Colonic mucosa (tissue), 4 donors: ENCODE data around the gene SETBP1. TPM values are rescaled to one million over a fixed set of nuclear protein-coding genes. Genes with fewer than 3 reads are reported as not detected.
A peak's percentile ranks its signal among the peaks of the same experiment; 100 is the strongest.

ENCODE experiments used
- DNase-seq: peaks from one replicate; pipeline ENCODE4 v3.0.0-alpha.2; 2020
- H3K27ac ChIP-seq: fragments of 200-600 bp; one replicate; pipeline ENCODE4 v1.8.0; 2021
- H3K27me3 ChIP-seq: fragments of 200-600 bp; one replicate; pipeline ENCODE4 v1.8.0; 2021
- H3K36me3 ChIP-seq: fragments of 200-600 bp; one replicate; pipeline ENCODE4 v1.8.0; 2021
- H3K4me1 ChIP-seq: fragments of 200-600 bp; one replicate; pipeline ENCODE4 v1.8.0; 2021; ENCODE audit warnings: mild to moderate bottlenecking
- H3K4me3 ChIP-seq: fragments of 200-600 bp; one replicate; pipeline ENCODE4 v1.8.0; 2021
- H3K9ac ChIP-seq, 2 donors: one replicate each; pipeline ENCODE4 v1.7.0; 2013; ENCODE audit warnings: control low read depth in 2 of 2, low read depth in 2 of 2, low read length in 2 of 2
- H3K9me3 ChIP-seq: fragments of 200-600 bp; one replicate; pipeline ENCODE4 v1.8.0; 2021
- intact Hi-C: fragments of 100-400 bp; cut with DNase I; formaldehyde crosslinking; loops from one replicate; pipeline ENCODE4 v1.14.1; 2022
- total RNA-seq, 2 donors: library from RNA; stranded (reverse); fragmentation: NEBNext Ultra II Directional in 1 of 2; extraction: Animal tissue kit (Norgen Biotek cat#: 25700) in 1 of 2; gene quantifications; one replicate each; pipeline ENCODE4 v1.2.1, GENCODE V29; 2021
- TF ChIP-seq, protein P1 (sequence below): fragments of 200-600 bp; IDR thresholded peaks from one replicate; pipeline ENCODE4 v1.8.0; 2022; ENCODE audit warnings: antibody characterized with exemption, mild to moderate bottlenecking
- donor health status: healthy.
- donor health status: DM: no; HTN: no; CAD: no.
- donor health status: DM: no; HTN: no; CAD: no.

SETBP1 gene
- total RNA-seq, 2 donors from 2014 or later: 9.6 to 11.8 TPM

DNA sequence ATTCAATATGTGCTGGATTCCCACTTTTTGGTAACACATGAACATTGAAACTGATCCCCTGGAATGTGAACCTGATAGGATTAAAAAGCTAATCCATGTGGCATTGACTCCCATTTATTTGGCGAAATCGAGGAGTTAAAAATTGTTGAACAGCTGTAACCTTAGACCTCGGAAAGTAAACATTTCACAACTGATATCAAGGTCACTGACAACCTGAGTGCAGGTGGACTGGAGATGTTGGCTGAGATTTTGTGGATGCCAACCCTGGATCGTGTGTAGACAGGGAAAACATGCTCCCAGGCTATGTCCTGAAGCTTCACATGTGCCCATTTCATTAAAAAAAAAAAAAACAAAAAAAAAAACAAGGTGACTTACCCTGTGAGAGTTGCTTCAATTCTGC is 204.8 kb downstream of the SETBP1 start:
- TF ChIP-seq, protein P1, sequence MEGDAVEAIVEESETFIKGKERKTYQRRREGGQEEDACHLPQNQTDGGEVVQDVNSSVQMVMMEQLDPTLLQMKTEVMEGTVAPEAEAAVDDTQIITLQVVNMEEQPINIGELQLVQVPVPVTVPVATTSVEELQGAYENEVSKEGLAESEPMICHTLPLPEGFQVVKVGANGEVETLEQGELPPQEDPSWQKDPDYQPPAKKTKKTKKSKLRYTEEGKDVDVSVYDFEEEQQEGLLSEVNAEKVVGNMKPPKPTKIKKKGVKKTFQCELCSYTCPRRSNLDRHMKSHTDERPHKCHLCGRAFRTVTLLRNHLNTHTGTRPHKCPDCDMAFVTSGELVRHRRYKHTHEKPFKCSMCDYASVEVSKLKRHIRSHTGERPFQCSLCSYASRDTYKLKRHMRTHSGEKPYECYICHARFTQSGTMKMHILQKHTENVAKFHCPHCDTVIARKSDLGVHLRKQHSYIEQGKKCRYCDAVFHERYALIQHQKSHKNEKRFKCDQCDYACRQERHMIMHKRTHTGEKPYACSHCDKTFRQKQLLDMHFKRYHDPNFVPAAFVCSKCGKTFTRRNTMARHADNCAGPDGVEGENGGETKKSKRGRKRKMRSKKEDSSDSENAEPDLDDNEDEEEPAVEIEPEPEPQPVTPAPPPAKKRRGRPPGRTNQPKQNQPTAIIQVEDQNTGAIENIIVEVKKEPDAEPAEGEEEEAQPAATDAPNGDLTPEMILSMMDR: no peak
- no peak overlapping the region for H3K27ac ChIP-seq
- intact Hi-C loops: loop anchor here (5.0 kb wide), 1 partner anchor 193 kb away; no protein-coding TSS in a partner anchor
- no peak overlapping the region for H3K4me3 ChIP-seq
- no peaks in the 10 kb centered on the region for H3K9me3 ChIP-seq
- no peak overlapping the region for H3K9ac ChIP-seq
- no peaks in the 10 kb centered on the region for H3K36me3 ChIP-seq
- no peak for DNase-seq
- no peaks in the 10 kb centered on the region for H3K27me3 ChIP-seq
- H3K4me1 ChIP-seq: no peaks in the 10 kb centered on the region

DNA sequence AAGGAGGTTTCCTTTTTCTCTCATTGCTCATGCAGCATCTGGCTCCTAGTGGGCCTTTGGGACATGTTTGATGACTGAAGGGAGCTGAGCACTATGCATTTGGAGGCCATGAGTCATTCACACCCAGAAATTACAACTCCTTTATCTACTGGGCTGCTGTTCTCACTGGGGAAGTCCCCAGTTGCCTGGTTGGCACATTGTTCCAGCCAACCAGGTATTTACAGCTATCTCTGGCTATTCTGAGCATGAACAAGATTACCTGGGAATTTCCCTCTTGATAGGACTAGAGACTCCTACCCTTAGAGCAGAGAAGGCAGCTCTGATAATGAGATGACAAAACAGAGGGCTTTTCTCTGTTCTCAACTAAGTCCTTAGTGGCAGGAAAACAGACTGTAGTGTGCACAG is 206.5 kb downstream of the SETBP1 start:
- Histone ChIP-seq H3K27me3 (no peaks in the 10 kb centered on the region), H3K27ac (no peak overlapping the region), H3K36me3 (no peaks in the 10 kb centered on the region), H3K9ac (no peak overlapping the region), H3K9me3 (no peaks in the 10 kb centered on the region), H3K4me3 (no peak overlapping the region), H3K4me1 (no peaks in the 10 kb centered on the region)
- TF ChIP-seq, protein P1: no peak
- intact Hi-C loops: loop anchor here (5.0 kb wide), 1 partner anchor 195 kb away; no protein-coding TSS in a partner anchor
- DNase-seq: peak; percentile 41

DNA sequence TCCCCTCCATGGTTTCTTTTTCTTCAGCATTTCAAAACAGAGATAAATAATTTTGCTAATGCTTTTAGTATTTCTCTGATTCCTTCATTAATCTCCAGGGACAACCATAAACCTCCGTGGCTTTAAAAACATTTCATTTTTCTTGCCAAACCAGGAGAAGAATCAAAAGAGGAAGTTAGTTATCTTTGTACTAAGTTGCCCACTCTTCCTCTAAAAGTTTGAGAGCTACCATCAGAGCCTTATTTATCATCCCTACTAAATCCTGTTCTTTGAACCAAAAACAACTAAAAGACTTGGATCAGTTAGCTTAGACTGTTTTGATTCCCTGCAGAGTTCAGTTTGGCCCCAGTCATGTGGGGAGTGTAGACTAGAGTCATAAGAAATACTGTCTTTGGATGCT is 208.4 kb downstream of the SETBP1 start:
- TF ChIP-seq, protein P1: no peak
- Histone ChIP-seq H3K9me3 (no peaks in the 10 kb centered on the region), H3K4me3 (no peak overlapping the region), H3K4me1 (no peaks in the 10 kb centered on the region), H3K27ac (no peak overlapping the region), H3K9ac (no peak overlapping the region), H3K36me3 (no peaks in the 10 kb centered on the region), H3K27me3 (no peaks in the 10 kb centered on the region)
- intact Hi-C loops: loop anchor here (5.0 kb wide), 1 partner anchor 197 kb away; no protein-coding TSS in a partner anchor
- DNase-seq: no peak

DNA sequence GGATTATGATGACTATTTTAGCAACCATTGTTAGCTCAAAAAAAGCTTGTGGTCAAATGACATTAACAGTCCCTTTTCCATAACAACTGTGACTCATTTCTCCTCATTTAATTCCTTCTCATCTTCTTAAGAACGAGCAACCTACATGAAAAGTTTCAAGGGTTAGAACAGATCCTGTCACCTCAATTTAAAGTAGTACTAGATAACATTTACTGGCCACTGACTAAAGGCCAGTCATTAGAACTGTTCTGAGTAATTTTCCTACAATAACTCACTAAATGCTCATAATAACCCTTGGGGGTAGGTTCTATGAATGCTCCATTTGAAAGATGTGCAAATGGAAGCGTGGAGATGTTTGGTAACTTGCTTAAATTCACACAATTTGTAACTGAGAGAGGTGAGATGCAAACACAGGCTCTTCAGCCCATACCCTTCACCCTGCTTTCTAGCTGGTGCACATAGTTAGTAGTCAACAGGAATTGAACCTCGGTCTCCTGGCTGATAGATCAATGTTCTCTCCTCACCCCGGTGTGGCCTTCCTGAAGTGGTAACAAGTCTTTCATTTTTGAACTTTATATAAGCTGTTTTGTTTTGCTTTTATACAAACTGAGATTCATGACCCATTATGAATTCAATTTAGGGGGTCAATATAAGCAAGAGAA is 212.5 kb downstream of the SETBP1 start:
- Histone ChIP-seq H3K27me3 (no peaks in the 10 kb centered on the region), H3K4me1 (no peaks in the 10 kb centered on the region), H3K27ac (no peak overlapping the region), H3K9ac (no peak overlapping the region), H3K9me3 (no peaks in the 10 kb centered on the region), H3K4me3 (no peak overlapping the region), H3K36me3 (no peaks in the 10 kb centered on the region)
- no peak for DNase-seq
- TF ChIP-seq, protein P1: no peak
- intact Hi-C loops: loop anchor here (10.0 kb wide), 1 partner anchor 308 kb away; no protein-coding TSS in a partner anchor

DNA sequence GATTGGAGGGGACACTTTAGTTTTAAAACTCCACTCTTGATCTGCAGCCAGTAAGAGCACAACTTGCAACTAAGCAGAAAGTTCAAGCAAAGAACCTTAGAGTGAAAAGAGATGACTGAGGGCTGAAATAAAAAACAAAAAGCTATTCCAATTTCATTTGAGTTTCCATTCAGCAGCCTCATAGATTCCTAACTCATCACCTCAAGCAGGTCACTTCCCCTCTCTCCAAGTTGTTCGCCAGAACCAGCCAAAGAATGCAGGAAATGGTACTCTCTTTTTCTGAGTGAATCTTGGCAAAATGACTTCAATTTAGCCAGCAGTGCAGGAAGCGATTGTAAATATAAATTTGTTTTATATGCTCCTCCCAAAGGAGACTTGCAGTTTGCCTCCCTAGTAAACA is 213.3 kb downstream of the SETBP1 start:
- Histone ChIP-seq H3K4me3 (no peak overlapping the region), H3K27me3 (no peaks in the 10 kb centered on the region), H3K9me3 (no peaks in the 10 kb centered on the region), H3K27ac (no peak overlapping the region), H3K4me1 (no peaks in the 10 kb centered on the region), H3K36me3 (no peaks in the 10 kb centered on the region), H3K9ac (no peak overlapping the region)
- TF ChIP-seq, protein P1: no peak
- intact Hi-C loops: loop anchor here (10.0 kb wide), 1 partner anchor 309 kb away; no protein-coding TSS in a partner anchor
- DNase-seq: no peak
